Measurements from ENCODE around the gene KRT16. TPM values are rescaled to one million over a fixed set of nuclear protein-coding genes. Genes with fewer than 3 reads are reported as not detected.
A peak's percentile ranks its signal among the peaks of the same experiment; 100 is the strongest.
"Not testable (repeated sequence)": the region's sequence is repeated elsewhere in the genome, so short reads cannot be mapped to it uniquely, and the experiment has no call there.

KRT16 gene
- total RNA-seq, 1 experiment from 2014 or later: 0.72 TPM

GRCh38 chr17:41628073-41628370 lies 15.5 kb upstream of the KRT16 start:
- not testable (repeated sequence) for DNase-seq (ENCODE audit: low read depth)

- DNase-seq (ENCODE audit: low read depth): no peak
These were observed 14.9 kb upstream of the KRT16 start for GRCh38 chr17:41627316-41628072.

- peak; percentile 24 for DNase-seq (ENCODE audit: low read depth)
These were observed 14.3 kb upstream of the KRT16 start for GRCh38 chr17:41626914-41627295.

GRCh38 chr17:41626028-41626913 lies 13.7 kb upstream of the KRT16 start:
- DNase-seq (ENCODE audit: low read depth): not testable (repeated sequence)

- DNase-seq (ENCODE audit: low read depth): peak; percentile 80
These were observed 13.0 kb upstream of the KRT16 start for GRCh38 chr17:41625602-41626001.

- peak; percentile 82 for DNase-seq (ENCODE audit: low read depth)
These were observed 11.9 kb upstream of the KRT16 start, which contains the start of gene KRT17 for GRCh38 chr17:41624208-41625101. Gene KRT17, minus strand, starts transcription at chr17:41624575. Its CDS starts 66 bp downstream, at chr17:41624509.

- DNase-seq (ENCODE audit: low read depth): peak; percentile 54
These were observed 10.8 kb upstream of the KRT16 start for GRCh38 chr17:41623184-41623861.

GRCh38 chr17:41622340-41623183 lies 10.0 kb upstream of the KRT16 start:
- peak; percentile 57 for DNase-seq (ENCODE audit: low read depth)

- DNase-seq (ENCODE audit: low read depth): no peak
These were observed 9.3 kb upstream of the KRT16 start for GRCh38 chr17:41621916-41622315.

- not testable (repeated sequence) for DNase-seq (ENCODE audit: low read depth)
These were observed 8.9 kb upstream of the KRT16 start for GRCh38 chr17:41621435-41621817.

GRCh38 chr17:41620583-41621434 lies 8.2 kb upstream of the KRT16 start:
- no peak for DNase-seq (ENCODE audit: low read depth)

- not testable (repeated sequence) for DNase-seq (ENCODE audit: low read depth)
These were observed 7.5 kb upstream of the KRT16 start for GRCh38 chr17:41619927-41620582.

GRCh38 chr17:41619036-41619926 lies 6.7 kb upstream of the KRT16 start:
- DNase-seq (ENCODE audit: low read depth): no peak

GRCh38 chr17:41618341-41619035 lies 5.9 kb upstream of the KRT16 start:
- DNase-seq (ENCODE audit: low read depth): no peak

- DNase-seq (ENCODE audit: low read depth): no peak
These were observed 5.1 kb upstream of the KRT16 start for GRCh38 chr17:41617698-41618097.

GRCh38 chr17:41617136-41617535 lies 4.6 kb upstream of the KRT16 start:
- DNase-seq (ENCODE audit: low read depth): no peak

GRCh38 chr17:41616486-41616885 lies 3.9 kb upstream of the KRT16 start:
- not testable (repeated sequence) for DNase-seq (ENCODE audit: low read depth)

Data from RPMI7951 (cell line).